ENCODE results near the gene TBC1D2B.

TBC1D2B gene

DNA sequence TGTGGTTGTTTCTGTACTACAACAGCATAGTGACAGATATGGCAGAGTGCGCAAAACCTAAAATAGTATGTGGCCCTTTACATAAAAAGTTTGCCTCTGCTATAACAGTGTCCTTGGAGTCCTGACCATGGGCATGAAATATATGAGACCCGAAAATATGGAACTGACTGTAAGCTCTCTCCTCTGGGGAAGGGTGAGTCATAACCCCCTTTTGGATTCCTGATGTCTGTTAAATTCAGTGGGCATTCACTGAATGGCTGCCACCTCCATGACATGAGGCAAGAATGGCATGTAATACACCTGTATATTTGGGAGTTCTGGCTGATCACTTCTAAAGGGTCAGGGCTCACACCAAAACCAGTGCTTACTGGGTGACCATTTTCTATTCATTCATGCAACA is 6.1 kb downstream of the TBC1D2B start:
- no peak for DNase-seq

DNA sequence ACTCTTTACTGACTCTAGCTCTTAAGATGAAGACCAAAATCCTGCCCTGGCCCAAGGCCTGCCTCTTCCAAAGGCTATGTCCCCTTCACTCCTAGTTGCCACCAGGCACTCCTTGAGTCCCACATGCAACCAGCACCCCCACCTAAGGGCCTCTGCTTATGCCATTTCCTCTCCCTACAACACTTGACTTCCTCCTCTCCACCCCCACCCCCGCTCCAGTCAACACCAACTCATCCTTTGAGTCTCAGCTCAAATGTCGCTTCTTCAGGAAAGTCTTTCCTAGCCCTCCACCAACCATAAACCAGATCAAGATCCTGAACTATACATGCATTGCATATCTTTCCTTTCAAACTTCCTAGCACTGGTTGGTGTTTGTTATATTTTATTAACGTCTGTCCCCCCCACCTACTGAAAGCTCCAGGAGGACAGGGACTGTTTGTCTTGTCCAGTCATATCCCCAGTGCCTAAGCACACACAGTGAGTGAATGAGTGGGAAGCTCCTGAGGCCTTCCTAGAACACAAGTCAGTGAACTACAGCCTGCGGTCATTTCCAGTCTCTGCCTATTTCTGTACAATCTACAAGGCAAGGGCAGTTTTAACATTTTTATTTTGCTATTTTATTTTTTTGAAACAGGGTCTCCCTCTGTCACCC is 7.3 kb downstream of the TBC1D2B start:
- DNase-seq: peak; percentile 70

DNA sequence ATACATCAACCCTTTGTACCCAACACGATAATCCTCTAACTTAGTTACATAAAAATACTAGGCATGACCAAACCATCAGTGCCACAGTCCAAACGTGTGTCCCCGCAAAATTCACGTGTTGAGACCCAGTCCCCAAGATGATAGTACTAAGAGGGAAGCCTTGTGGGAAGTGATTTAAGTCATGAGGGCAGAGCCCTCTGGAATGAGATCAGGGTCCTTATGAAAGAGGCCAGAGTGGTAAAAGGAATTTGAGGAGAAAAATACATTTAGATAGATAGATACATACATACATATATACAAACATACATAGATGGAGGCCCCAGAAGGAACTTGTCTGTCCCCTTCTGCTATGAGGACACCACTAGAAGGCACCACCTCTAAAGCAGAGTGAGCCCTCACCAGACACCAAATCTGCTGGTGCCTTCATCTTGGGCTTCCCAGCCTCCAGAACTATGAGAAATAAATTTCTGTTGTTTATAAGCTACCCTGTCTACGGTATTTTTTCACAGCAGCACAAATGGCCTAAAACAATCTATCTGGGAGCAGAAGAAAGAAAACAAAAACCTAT is 8.0 kb downstream of the TBC1D2B start:
- DNase-seq: no peak

DNA sequence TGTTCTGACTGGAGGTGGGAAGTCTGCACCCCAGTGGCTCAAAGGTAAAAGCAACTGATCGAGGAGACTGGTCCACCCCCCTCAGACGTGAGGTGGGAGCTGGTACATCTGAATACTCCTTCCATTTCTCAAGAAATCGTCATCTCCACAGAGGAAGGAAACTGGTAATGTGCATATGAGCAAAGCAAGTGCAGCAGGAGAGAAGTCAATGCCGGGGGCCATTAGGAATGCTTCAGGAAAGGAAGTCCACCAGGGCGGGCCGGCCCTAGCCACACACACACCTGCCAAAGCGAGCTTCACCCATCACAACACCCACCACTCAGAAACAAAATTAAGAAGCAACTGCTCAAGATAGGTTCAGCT is 8.5 kb downstream of the TBC1D2B start:
- no peak for DNase-seq

DNA sequence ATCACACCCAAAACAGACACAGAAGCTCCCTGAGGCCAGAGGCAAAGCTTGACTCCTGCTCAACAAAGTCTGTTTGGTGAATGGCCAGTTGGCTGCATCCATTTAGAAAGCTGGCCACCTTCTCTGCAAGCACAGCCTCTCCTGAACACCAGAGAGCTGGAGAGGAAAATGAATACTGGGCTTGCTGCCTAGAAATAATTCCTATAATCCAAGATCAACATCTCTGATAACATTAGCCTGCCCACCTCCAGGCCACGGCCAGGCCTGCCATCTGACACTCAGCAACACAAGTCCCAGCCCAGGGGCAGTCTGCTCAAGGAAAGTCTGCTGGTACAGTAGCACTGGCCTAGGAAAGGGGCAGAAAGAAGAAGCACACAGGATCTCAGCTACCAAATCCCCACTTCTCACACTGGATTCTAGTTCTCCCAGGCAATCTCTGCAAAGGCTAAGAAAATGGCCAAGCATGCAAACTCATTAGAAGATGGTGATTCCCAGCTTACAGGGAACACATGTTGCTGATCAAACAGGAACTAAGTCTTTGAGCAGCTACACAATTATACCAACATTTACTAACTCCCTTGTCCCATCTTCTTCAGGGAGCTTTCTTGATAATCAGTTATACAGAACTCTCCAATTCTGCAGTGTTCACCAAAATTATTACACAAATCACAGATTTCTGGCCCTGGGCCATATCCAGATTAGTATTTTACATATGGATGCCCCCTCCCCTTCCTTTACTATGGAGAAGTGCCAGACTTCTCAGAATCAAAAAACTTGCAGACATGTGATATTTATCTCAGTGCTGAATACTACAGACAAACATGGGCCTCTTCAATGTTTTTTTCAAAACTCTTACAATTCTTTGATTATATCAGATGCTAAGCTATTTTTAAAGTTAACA is 9.9 kb downstream of the TBC1D2B start:
- no peak for DNase-seq

DNA sequence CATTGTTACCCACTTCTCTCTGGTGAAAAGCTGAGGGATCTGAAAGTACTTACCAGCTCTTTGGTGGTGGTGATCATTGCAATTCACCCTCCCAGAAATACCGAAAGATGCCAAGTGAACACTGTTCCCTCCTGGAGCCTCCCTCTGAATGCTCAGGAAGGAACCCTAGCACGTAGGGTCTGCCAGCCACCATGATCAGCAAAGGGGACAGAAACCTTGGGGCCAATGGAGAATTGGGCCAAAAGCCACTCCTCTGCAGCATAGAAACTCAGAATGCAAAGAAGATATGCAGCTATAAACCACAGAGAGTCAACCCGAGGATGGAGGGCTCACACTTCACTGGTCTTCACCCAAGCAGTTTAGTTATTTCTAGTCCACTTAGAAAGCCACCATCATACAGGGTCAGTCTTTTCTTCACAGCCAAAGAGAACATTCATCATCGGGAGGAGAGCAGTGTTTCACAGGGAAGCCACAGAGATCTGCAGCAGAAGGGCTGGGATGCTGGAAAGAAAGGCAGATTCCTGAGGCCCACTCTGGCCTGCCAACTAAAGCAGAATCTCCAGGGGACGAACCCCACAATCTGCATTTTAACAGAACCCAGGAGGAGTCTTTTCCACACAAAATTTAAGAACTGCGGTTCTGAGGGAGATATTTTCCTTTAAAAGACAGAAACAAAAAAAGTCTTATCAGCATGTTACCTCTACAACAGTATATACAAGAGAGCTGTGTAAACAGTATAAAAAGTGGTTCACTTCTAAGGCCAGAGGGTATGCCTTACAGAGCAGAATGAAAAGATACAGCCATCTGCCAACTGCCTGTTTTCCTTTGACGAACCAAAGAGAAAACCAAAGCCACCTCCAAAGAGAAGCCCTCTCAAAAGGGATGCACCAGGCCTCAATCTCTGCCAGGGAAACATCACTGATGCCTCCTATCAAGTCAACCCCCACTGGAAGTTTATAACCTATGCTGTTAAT is 11.3 kb downstream of the TBC1D2B start:
- no peak for DNase-seq

DNA sequence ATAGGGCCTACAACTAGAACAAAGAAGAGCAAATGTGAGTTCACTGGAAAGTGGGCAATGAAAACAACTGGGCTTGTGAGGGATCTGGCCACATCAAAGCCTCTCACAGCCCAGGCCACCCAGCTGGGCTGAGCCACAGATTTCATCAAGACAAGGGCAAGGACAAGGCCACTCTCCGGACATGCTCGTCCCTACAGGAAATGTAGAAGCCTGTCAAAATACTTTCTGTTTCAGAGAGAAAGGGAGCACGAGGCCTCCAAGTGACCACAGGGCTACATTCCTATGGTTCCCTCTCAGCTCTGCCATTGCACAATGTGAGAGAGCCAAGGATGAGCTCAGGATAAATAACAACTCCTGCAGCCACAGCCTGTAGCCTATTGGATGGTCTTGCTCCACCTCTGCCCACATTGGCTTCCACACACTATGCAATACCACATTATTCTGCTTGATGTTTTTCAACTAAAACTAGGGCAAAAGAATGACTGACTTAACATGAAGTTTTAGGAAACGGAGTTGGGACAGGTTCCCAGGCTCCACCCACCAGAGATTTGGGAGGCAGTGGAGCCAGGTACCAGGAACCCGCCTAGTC is 12.1 kb downstream of the TBC1D2B start:
- DNase-seq: no peak

- DNase-seq: no peak
These were observed 13.0 kb downstream of the TBC1D2B start for GRCh38 chr15:78064544-78064943.

GRCh38 chr15:78063970-78064385 is 13.5 kb downstream of the TBC1D2B start:
- no peak for DNase-seq

DNA sequence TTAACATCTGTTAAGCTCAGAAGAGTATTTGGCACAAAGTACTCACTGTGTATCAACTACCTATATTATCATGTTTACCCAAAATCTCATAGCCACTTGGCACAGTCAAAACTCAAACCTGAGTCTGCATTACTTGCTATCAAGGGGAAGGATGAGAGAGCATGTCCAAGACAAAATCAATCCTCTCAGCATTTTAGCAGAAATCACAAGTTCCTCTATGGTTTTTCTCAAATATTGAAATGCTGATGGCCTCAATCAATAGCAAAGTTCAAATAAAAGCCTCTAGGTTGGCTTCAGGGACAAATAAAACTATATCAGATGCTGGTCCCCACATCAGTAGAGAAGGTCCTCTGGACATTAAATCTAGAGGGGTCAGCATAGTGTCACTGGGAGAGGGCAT is 14.3 kb downstream of the TBC1D2B start:
- DNase-seq: no peak

DNA sequence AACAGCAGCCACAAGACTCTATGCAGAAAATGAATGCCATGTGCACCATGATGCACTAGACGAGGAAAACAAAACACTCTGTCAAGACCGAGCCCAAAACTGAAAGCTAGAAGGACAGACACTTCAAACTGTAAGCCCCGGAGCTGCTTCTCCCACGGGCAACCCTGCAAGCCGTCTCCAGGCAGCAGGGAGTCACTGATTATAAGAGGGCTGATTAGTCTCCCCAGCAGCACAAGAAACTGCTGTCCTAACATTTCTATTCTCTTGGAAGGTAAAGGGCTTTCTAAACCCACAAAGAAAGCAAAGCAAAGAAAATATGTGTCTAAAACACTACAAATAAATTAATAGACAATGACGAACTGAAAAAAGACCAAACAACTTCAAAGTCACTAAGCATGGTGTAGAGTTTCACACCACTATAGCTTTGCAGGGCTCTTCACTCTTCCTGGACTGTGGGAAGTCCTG is 15.5 kb downstream of the TBC1D2B start:
- peak; percentile 61 for DNase-seq

GRCh38 chr15:78060232-78060631 is 17.3 kb downstream of the TBC1D2B start:
- peak; percentile 34 for DNase-seq

- no peak for DNase-seq
These were observed 18.2 kb downstream of the TBC1D2B start for GRCh38 chr15:78059110-78059839.

DNA sequence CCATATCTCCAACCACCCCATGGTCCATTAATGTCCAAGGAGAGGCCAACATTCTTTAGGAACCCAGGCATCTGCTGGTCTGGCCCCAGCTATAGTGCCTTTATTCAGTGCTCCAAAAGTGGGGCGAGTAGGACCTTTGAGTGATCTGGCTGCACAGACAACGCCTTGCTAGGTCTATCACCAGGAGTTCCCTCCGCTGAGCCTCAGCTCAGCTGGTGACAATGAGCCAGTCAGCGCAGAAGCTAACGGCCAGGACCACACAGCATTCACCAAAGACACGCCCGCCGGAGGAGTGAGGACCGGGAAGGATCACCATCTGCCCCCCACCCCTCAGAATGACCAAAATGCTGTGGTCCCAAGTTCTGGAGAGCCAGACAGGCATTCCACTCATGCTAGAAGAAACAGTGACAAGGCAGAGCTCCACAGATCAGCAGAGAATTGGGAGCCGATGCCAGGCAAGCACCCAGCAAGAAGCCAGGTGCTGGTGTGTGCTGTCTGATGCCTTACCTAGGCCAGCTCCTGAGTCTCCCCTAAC is 19.0 kb downstream of the TBC1D2B start:
- no peak for DNase-seq

DNA sequence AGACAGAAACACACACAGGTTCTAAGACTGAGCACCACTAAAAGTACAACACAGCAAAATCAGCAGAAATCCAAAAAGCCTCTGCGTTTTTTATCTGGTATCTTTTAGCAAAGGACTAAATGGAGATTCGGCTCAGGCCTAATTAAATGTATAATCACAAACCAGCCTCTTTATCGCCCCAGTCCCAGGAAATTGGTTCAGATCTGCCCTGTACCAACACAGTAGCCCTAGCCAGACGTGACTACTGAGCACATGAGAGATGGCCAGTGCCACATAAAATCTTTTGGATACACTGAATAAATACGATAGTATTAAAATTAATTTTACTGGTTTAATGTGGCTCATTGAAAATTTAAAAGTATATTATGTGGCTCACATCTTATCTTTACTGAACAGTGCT is 19.7 kb downstream of the TBC1D2B start:
- DNase-seq: no peak

GRCh38 chr15:78056714-78057269 is 20.7 kb downstream of the TBC1D2B start:
- peak; percentile 41 for DNase-seq

DNA sequence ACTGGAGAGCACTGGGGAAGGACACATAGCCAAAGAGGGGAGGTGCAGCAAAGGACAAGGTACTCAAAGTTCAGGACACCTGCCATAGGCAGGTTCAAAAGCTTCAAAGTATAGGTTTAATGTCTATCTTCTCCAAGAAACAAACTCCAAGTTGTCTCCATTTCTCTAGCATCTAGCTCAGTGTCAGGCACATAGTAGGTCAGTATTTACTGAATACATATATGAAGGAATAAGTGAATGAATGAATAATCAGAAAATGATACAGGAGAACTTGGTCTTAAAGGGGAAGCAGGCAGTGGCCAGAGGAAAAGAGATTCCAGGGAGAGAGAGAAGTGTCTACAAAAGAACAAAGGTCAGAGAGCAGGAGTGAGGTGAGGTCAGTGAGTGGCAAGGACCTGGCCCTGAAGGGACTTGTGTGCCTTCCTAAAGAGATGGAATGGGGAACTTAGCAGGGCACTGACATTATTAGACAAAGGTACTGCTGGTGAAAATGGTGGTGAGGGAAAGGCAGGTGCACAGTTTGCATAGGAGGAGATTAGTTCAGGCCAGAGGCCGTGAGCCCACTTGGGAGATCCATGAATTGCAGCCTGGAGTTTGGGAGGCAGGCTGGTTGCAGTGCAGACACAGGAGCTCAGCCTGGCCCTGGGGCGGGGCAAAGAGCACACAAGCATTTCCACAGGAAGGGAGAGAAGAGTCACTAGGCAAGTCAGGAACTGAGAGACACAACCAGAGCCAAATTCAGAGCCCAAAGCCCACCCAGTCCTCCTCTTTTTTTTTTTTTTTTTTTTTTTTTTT is 21.4 kb downstream of the TBC1D2B start:
- DNase-seq: peak; percentile 60

- peak; percentile 54 for DNase-seq
These were observed 22.5 kb downstream of the TBC1D2B start for GRCh38 chr15:78054966-78055365.

- no peak for DNase-seq
These were observed 23.0 kb downstream of the TBC1D2B start for GRCh38 chr15:78054518-78054917.

- no peak for DNase-seq
These were observed 25.0 kb downstream of the TBC1D2B start for GRCh38 chr15:78052545-78052944.

Measured in CD4-positive, alpha-beta T cell treated with Interleukin-6 for 4 hours (primary cell).